GM21526 (cell line): ENCODE measurements around the gene CELF4.

Experiments used
- ATAC-seq: cut with Tn5 transposase; IDR thresholded peaks from one replicate; pipeline ENCODE4 v1.9.1; 2021; ENCODE audit warnings: moderate library complexity; ENCODE audit not compliant: unreplicated experiment, low FRiP score

Gene CELF4

DNA sequence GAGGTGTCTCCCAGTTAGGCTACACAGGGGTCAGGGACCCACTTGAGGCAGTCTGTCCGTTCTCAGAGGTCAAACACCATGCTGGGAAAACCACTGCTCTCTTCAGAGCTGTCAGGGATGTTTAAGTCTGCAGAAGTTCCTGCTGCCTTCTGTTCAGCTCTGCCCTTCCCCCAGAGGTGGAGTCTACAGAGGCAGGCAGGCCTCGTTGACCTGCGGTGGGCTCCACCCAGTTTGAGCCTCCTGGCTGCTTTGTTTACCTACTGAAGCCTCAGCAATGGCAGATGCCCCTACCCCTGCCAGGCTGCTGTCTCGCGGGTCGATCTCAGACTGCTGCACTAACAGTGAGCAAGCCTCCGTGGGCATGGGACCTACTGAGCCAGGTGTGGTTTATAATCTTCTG lies 346.3 kb downstream of the CELF4 start:
- no peak for ATAC-seq

DNA sequence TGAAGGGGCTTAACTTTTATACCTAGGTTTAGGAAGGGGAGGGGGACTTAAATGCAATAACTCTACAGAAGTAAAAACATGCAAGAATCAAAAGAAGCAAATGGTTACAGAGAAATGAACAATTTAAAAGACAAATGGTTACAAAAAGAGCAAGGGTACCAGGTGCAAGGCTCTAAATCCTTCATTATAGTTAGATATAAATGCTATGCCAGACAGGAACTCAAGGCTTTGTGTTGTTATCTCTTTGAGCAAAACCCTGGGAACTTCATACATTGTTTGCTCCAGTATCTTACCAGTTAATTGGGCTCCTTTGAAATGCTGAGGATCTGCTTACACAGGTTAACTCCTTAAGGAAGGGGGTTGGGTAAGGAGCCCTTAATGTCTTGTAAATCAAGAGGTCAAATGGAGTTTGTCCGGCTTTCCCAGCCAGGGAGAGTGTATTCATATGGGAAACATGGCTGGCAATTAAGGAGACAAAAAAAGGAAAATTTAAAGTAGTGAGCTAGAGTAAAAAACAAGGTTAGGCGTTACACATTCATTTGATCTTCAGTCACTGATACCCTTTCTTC lies 347.5 kb downstream of the CELF4 start:
- ATAC-seq, result no peak

DNA sequence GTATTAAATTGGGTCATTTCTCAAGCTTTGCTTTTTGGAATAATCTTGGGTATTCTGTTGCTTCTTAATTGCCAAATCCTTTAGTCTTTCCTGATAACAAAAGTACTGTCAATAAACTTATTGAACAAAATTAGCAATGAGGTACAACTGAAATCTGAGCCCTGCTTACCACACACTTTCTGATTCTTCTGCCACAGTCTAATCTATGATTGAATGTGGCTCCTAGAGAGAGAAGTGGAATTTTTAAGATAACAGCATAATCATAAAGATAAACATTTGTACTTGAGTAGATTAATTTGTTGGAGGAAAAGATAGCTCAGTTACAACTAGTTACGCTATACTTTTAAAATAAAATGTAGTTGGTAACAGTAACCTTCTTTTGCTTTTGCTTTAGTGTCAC lies 354.8 kb downstream of the CELF4 start:
- no peak for ATAC-seq

DNA sequence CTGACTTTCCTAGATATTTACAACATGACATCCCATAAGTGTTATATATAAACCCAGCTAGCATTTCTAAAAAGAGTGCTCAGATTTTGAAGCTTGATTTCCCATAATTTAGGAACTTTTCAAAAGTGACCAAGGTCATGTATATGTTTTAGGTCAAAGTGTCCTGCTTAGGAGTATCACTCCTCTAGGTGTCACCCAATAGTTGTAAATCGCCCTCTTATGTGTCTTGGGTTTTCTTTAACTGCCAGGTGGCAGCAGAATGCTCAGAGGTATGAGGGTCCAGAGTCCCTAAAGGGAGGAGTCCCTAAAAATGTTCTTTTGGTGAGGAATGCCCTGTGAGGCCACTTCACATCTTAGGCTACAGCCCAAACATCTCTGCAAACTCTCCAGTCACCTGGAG lies 358.3 kb downstream of the CELF4 start:
- no peak for ATAC-seq

DNA sequence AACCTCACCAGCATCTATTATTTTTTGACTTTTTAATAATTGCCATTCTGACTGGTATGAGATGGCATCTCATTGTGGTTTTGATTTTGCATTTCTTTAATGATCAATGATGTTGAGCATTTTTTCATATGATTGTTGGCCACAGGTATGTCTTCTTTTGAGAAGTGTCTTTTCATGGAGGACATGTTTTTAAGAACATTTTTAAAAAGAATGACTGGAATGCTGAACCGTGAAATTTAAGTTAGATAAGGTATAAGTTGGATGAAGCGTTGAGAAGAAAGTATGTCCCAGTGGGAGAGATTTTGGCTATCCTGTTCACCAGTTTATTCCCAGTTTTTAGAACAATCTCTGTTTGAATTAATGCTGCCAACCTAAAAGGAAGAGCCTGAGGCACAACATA lies 365.9 kb downstream of the CELF4 start:
- no peak for ATAC-seq
